Esophagus (tissue), 2 donors: ENCODE results near the gene TP73. TPM values are rescaled to one million over a fixed set of nuclear protein-coding genes. Genes with fewer than 3 reads are reported as not detected.

Experiments
- H3K27ac ChIP-seq, 2 donors: one replicate each; pipeline ENCODE4 v1.5.1; 2013; ENCODE audit warnings: low read depth in 2 of 2, mild to moderate bottlenecking in 2 of 2, inconsistent platforms in 1 of 2, low read length in 1 of 2, moderate library complexity in 1 of 2
- H3K27me3 ChIP-seq, 2 donors: one replicate each; pipeline ENCODE4 v1.6.1; 2013; ENCODE audit warnings: low read length in 2 of 2, control low read depth in 1 of 2, mild to moderate bottlenecking in 1 of 2; ENCODE audit not compliant: insufficient read depth in 2 of 2, control insufficient read depth in 1 of 2
- H3K36me3 ChIP-seq, 2 donors: one replicate each; pipeline ENCODE4 v1.6.1; 2013; ENCODE audit warnings: low read length in 1 of 2; ENCODE audit not compliant: control insufficient read depth in 2 of 2, insufficient read depth in 2 of 2
- H3K4me1 ChIP-seq, 2 donors: one replicate each; pipeline ENCODE4 v1.6.1; 2013; ENCODE audit warnings: low read length in 1 of 2; ENCODE audit not compliant: control insufficient read depth in 2 of 2, insufficient read depth in 2 of 2
- H3K4me3 ChIP-seq, 2 donors: one replicate each; pipeline ENCODE4 v1.5.1; 2013; ENCODE audit warnings: low read length in 2 of 2, mild to moderate bottlenecking in 2 of 2, low read depth in 1 of 2, moderate library complexity in 1 of 2
- H3K9me3 ChIP-seq, 2 donors: one replicate each; pipeline ENCODE4 v1.6.1; 2013; ENCODE audit warnings: mild to moderate bottlenecking in 2 of 2, low read depth in 1 of 2, low read length in 1 of 2, moderate library complexity in 1 of 2; ENCODE audit not compliant: control insufficient read depth in 2 of 2, insufficient read depth in 1 of 2
- WGBS, 2 donors: extraction: QIAGEN DNeasy Blood & Tissue Kit; methylation state at CpG; one replicate each; pipeline ENCODE4 v1.1.7; 2013; 5-methylcytosine and 5-hydroxymethylcytosine counted together
- polyA plus RNA-seq, 2 donors: library from polyadenylated mRNA; stranded (reverse); fragments of 200-250 nt; gene quantifications; one replicate each; pipeline ENCODE4 v1.2.3, GENCODE V29; 2013
- donor health status: healthy with polysubstance abuse.
- donor health status: Bipolar disorder and iron deficiency.

Gene TP73
- polyA plus RNA-seq, 2 donors: 3.5 to 6.0 TPM

DNA sequence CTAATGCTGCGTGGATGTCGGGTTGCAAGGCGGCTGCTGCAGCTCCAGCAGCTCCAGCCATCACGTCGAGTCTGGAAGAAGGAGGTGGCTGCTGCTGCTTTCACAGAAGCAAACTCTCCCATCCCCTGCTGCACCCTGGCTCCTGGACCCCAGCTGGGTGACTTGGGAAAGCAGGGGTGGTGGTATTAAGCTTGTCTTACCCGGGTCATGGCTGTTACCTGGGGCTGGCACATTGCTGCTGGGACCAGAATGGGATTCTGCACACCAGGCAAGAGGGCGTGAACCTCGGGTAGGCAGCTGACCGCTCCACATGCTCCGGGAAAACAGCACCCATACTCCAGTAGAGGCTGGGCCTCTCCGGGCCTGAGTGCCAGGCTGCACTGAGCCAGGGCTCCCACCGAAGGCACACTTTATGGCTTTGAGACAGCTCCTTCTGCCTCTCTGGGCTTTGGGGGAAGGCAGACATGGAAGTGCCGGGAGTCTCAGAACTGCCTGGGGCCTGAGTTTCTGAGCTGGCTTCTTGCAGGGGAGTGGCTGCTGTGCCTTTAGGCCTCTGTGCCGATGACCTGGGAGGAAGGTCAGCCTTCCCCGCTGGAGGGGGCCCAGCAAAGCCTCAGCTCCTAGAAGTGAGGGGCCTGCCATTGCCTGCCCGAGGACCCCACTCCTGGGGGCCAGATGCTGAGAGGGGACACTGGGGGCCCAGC is 121.4 kb downstream of the TP73 start:
- Histone ChIP-seq H3K9me3 (no peaks in the 10 kb centered on the region), H3K4me1 (peaks cover 7 to 33% of the 10 kb centered on the region in 2 donors), H3K27ac (no peak overlapping the region), H3K27me3 (no peaks in the 10 kb centered on the region), H3K36me3 (peaks cover 0 to 5% of the 10 kb centered on the region in 2 donors), H3K4me3 (no peak overlapping the region)
- 69 to 71% methylated on average over 16 of the region's 16 CpGs for WGBS, 2 donors

DNA sequence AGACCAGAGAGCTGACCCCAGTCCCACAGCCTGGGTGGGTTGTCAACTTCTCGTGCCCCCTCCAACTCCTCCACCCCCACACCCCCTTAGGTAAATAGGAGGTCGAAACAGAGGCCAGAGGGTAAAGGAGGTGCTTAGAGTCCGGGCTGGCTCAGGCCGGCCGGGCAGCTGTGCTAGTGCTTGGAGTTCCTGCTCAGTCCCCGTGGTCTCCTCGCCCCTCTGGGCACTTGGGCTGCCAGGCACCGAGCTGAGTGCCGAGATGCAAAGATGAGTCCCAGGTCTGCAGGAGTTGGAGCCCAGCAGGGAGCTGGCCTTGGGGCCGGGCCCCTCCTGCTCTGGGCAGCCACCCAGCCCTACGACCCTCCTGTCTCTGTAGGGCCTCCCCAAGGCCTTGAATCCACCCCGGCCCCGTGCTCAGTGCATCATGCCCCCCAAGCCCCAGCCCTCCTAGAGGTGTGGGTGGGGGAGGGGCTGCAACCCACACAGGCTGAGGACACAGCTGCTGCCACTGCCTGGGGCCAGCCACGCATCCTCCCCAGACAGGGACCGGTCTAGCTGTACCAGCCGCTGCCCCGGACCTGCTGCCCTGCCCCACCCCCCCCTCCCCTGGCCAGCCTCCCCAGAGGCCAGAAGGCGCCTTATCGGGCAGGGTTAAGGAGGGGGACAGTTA is 122.1 kb downstream of the TP73 start:
- no peaks in the 10 kb centered on the region for H3K27me3 ChIP-seq
- H3K4me3 ChIP-seq: no peak overlapping the region
- H3K9me3 ChIP-seq: no peaks in the 10 kb centered on the region
- H3K27ac ChIP-seq: no peak overlapping the region
- H3K36me3 ChIP-seq: peaks cover 0 to 12% of the 10 kb centered on the region in 2 donors
- peaks cover 7 to 33% of the 10 kb centered on the region in 2 donors for H3K4me1 ChIP-seq
- 79 to 83% methylated on average over 19 of the region's 19 CpGs for WGBS, 2 donors

DNA sequence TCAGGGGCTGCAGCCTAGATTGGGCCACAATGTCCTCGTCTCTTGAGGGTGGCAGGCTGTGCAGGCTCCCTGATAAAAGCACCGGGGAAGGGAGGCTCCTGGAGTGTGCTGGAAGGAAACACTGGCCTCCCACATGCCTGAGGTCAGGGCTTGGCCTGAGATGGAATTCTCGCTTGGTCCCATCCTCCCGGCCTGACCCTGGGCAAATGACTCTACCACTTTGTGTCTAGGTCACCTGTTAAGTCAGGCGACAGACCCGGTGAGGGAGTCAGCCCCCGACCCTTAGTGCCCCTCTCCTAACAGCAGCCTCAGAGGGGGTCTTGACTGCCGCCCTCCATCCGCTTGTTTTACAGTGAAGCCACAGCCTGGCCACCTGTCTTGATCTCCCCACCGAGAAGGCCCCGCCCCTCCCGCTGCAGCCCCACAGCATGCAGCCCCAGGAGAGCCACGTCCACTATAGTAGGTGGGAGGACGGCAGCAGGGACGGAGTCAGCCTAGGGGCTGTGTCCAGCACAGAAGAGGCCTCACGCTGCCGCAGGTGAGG is 122.7 kb downstream of the TP73 start:
- H3K9me3 ChIP-seq: no peaks in the 10 kb centered on the region
- H3K27me3 ChIP-seq: no peaks in the 10 kb centered on the region
- H3K4me3 ChIP-seq: no peak overlapping the region
- H3K36me3 ChIP-seq: peaks cover 2 to 18% of the 10 kb centered on the region in 2 donors
- H3K27ac ChIP-seq: no peak overlapping the region
- peaks cover 7 to 33% of the 10 kb centered on the region in 2 donors for H3K4me1 ChIP-seq
- 56 to 63% methylated on average over 17 of the region's 17 CpGs for WGBS, 2 donors

DNA sequence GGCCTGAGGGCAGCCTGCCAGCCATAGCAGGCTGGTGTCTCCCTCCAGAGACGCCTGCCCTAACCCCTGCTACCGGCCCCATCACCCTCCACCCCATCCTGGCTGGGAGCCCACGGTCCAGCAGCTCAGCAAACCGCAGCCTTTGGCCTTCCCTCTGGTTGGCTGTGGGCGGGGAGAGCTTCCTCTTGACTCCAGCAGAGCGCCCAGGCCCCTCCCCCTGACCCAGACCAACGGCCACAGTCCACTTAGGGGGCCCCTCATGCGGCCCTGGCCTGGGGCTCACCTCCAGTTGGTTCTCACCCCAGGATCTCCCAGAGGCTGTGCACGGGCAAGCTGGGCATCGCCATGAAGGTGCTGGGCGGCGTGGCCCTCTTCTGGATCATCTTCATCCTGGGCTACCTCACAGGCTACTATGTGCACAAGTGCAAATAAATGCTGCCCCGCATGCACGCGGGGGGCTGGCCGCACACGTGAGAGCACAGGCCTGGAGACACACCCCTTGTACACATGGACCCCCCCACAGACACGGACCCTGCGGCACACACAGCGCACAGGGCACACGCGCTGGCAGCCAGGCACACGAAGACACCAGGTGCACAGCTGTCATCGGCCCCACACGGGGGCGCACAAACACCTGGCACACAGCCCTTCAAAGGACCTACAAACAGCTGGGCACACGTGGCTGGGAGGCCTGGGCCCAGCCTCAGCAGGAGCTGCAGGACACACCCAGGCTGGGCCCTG is 123.3 kb downstream of the TP73 start:
- Histone ChIP-seq H3K36me3 (peaks cover 4 to 24% of the 10 kb centered on the region in 2 donors), H3K9me3 (no peaks in the 10 kb centered on the region), H3K27ac (no peak overlapping the region), H3K27me3 (no peaks in the 10 kb centered on the region), H3K4me3 (peak overlapping the region in 1 of 2 donors; percentile 7), H3K4me1 (peaks cover 7 to 33% of the 10 kb centered on the region in 2 donors)
- 33 to 35% methylated on average over 27 of the region's 27 CpGs for WGBS, 2 donors

DNA sequence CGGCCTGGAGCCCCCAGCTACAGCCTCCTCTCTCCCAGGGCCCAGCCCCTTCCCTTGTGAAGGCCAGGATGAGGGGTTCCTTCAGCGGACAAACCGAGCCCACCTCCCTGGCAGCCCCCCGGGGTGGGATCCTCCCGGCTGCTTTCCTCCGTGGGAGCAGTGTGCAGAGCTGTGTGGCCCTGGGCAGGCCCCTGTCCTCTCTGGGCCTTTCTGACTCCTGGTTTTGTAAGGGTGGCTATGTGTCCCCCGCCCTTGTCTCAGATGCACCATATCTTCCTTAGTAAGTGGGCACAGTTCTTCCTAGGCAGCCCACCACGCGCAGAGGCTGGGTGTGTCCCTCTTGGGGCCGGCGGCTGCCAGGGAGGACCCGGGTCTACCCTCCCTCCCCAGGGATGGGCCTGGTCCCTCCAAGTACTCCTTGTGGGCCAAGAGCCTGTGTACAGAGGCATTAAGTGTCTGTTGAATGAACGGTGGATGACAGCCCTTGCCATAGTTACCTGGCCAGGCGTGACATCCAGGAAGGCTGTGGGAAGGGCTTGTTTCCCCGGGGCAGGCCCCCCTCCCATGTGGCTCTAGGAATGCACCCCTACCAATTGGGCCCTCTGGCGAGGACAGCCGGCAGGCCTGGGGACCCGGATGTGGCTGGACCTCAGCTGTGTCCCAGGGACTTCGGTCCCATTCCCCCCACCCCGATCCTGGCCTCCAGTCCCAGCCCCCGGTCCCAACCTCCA is 124.1 kb downstream of the TP73 start:
- no peak overlapping the region for H3K27ac ChIP-seq

DNA sequence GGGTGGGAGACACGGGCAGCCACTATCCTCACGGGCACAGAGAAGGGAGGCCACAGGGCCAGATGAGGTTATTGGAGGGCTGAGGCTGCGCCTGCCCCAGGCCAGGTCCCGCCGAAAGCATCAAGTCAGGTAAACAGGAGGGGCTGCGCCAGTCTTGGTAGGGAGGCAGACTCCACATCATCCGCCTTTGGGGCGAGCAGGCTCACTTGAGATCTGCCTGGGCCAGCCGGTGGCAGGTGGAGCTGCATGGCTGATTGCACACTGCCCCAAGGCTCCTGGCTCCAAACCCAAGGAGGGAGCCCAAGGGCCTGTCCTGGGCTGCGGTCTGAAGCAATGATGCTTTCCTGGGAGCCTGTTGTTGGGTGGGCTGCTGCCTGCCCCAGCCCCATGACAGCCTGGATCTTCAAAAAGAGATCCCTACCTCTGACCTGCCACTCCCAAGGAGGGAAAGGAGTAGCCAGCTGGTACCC is 124.8 kb downstream of the TP73 start:
- Histone ChIP-seq H3K27ac (no peak overlapping the region), H3K27me3 (no peaks in the 10 kb centered on the region), H3K4me3 (no peak overlapping the region), H3K4me1 (peaks cover 3 to 29% of the 10 kb centered on the region in 2 donors), H3K36me3 (peaks cover 4 to 35% of the 10 kb centered on the region in 2 donors), H3K9me3 (no peaks in the 10 kb centered on the region)
- WGBS, 2 donors: 43 to 61% methylated on average over 10 of the region's 10 CpGs

More for the DNA sequence above, 124.1 kb downstream of the TP73 start:
- no peaks in the 10 kb centered on the region for H3K9me3 ChIP-seq
- 58 to 63% methylated on average over 21 of the region's 21 CpGs for WGBS, 2 donors
- peaks cover 7 to 33% of the 10 kb centered on the region in 2 donors for H3K4me1 ChIP-seq
- no peaks in the 10 kb centered on the region for H3K27me3 ChIP-seq
- peak overlapping the region in 1 of 2 donors; percentile 7 for H3K4me3 ChIP-seq
- peaks cover 4 to 30% of the 10 kb centered on the region in 2 donors for H3K36me3 ChIP-seq

DNA sequence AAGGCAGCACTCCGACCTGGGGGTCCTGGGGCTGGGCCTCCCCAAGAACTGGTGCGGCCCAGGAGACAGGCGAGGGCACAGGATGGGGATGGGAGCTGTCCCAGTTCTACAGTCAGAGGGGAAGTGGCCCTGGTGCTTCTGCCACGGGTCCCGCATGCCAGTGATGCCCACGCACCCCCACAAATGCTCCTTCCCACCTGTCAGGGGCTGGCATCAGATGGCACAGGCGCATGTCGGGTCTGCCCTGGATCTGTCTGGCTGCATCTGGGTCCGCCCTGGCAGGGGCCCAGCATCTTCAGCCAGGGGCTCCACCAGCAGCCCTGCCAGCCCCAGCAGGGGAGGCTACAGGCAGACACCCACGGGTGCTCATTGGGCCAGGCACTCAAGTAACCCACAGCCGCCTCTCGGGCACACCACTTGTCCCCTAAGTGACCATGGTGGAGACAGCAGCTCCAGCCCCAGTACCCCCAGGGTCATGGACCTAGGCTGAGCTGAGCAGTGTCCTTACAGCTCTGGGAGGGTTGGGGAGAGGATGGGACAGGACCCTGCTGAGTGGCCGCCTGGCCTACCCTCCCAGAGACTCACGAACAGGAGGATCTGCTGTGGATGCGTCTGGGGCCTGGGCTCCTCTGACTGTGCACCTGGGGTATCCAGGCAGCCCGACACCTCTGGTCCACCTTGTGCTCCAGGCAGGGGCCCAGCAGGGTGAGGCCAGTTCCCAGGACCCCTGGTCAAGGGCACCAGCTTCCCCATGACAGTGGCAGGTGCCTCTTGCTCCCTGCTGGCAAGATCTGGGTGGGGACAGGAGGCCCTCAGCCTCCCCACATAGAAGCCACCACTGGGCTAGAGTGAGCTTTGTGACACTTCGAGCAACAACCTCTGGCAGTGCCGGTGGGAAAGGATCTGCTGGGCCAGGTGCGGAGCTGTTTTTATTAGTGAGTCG is 125.6 kb downstream of the TP73 start:
- Histone ChIP-seq H3K36me3 (peaks cover 7 to 42% of the 10 kb centered on the region in 2 donors), H3K27ac (no peak overlapping the region), H3K4me1 (peaks cover 3 to 25% of the 10 kb centered on the region in 2 donors), H3K9me3 (no peaks in the 10 kb centered on the region), H3K27me3 (no peaks in the 10 kb centered on the region), H3K4me3 (no peak overlapping the region)
- WGBS, 2 donors: 77 to 79% methylated on average over 20 of the region's 20 CpGs

DNA sequence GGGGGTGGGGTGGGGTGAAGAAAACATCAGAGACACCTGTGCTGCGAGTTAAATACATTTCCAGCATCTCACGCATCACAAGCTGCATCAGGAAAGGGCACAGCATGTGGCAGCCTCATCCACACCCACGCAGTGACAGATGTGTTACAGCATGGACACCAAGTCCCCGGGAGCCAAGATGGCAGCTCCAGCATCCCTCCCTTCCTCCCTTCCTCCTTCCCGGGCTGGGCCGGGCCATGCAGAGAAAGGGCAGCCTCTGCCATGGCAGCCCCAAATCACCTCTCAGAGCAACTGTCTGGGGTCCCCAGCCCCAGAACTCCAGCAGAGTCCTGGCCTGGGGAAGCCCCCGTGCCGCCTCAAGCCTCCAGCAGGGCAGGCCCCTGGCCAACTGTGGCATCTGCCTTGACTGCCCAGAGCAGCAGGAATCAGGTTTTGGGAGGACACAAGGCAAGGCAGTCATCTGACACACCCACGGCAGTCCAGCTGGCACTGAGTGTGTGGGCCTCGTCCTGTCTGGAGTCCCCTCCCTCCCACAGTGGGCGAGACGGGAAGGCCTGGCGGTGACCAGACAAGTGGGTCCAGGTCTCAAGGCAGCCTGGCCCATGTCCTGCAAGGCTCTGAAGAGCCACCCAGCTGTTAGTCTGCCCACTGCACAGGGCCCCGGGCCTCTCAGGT is 126.4 kb downstream of the TP73 start:
- 67 to 70% methylated on average over 14 of the region's 14 CpGs for WGBS, 2 donors
- H3K9me3 ChIP-seq: no peaks in the 10 kb centered on the region
- H3K4me1 ChIP-seq: peaks cover 3 to 20% of the 10 kb centered on the region in 2 donors
- H3K36me3 ChIP-seq: peaks cover 7 to 46% of the 10 kb centered on the region in 2 donors
- no peak overlapping the region for H3K27ac ChIP-seq
- H3K27me3 ChIP-seq: no peaks in the 10 kb centered on the region
- no peak overlapping the region for H3K4me3 ChIP-seq
